SKM-1 (cell line): ENCODE measurements around the gene GHITM.
A peak's percentile ranks its signal among the peaks of the same experiment; 100 is the strongest.
"Not testable (repeated sequence)": the region's sequence is repeated elsewhere in the genome, so short reads cannot be mapped to it uniquely, and the experiment has no call there.

ENCODE experiments used
- DNase-seq: peaks from one replicate; lab custom pipeline; 2025; ENCODE audit not compliant: unreplicated experiment; lab: John Stamatoyannopoulos, UW

Gene GHITM

DNA sequence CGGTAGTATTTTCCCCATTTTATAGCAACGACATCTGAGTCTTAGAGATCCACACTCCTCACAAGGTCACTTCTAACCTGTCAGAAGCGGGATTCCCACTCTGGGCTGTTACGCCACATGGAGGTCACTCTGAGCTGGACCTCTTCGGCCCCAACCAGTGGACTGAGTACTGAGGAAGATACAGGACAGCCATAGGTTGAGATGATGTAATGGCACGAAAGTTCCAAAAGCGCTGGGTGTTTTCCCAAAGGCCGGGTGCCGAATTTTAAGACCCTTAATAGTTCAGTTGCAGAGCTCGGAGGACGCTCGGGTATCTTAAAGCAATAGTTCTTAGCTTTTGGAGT is 699 bp downstream of the GHITM start:
- no peak for DNase-seq

DNA sequence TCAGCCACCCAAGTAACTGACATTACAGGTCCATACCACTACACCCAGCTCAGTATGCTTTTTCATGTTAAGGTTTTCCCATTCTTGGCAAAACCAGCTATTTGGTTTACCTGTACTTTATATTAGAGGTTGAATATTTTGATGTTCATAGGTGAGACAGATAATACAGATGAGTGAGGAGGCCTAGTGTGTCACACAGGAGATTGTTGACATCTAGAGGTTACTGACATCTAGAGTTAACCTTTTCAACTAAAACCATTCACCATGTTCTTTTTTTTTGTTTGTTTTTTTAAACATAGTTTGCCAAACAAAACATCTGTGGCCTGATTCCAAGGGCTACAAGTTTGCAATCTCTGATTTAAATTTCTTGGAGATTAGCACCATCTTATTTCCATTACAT is 8.0 kb downstream of the GHITM start:
- no peak for DNase-seq

DNA sequence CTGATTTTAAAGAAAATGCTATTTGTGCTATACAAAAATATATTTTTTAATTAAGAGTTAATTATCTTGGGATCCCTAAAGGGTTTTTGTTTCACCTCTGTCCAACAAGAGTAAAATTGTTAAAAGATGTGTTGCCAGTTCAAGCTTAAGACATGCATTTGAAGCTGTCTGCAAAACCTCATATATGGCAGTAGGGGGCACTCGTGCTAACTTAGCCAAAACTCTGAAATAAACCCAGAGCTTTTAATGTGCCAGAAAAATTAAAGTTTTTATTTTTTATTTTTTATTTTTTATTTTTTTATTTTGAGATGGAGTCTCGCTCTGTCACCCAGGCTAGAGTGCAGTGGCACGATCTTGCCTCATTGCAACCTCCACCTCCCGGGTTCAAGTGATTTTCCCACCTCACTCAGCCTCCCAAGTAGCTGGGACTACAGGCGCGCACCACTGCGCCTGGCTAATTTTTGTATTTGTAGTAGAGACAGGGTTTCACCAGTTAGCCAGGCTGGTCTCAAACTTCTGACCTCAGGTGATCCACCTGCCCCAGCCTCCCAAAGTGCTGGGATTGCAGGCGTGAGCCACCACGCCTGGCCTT is 8.8 kb downstream of the GHITM start:
- DNase-seq: peak; percentile 3

DNA sequence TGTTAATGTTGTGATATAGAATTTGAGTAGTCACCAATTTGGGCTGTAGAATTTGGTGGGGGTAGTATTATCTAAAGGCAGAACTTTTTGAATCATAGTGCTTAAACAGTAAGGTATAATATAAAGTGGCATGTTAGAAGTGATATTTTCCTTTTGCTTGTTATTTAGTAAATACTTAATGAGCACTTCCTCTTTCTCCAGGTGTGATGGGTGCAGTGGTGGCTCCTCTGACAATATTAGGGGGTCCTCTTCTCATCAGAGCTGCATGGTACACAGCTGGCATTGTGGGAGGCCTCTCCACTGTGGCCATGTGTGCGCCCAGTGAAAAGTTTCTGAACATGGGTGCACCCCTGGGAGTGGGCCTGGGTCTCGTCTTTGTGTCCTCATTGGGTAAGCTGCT is 10.5 kb downstream of the GHITM start:
- no peak for DNase-seq

DNA sequence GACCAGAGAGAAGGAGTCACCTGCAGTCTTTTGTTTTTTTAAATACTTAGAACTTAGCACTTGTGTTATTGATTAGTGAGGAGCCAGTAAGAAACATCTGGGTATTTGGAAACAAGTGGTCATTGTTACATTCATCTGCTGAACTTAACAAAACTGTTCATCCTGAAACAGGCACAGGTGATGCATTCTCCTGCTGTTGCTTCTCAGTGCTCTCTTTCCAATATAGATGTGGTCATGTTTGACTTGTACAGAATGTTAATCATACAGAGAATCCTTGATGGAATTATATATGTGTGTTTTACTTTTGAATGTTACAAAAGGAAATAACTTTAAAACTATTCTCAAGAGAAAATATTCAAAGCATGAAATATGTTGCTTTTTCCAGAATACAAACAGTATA is 13.5 kb downstream of the GHITM start:
- DNase-seq: no peak

DNA sequence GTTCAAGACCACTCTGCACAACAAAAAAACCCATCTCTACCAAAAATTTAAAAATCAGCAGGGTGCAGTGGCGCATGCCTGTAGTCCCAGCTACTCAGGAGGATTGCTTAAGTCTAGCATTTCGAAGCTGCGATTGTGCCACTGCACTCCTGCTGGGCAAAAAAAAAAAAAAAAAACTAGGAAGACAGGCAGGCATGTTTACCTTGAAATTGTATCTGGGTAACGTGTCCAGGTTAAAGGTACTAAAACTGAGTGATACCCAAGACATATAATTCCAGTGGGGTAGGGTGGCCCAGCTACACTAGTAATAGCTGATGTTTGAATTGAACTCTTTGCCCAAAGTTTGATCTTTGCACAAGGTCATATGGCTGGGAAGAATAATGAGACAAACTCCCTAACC is 16.2 kb downstream of the GHITM start:
- DNase-seq: no peak

DNA sequence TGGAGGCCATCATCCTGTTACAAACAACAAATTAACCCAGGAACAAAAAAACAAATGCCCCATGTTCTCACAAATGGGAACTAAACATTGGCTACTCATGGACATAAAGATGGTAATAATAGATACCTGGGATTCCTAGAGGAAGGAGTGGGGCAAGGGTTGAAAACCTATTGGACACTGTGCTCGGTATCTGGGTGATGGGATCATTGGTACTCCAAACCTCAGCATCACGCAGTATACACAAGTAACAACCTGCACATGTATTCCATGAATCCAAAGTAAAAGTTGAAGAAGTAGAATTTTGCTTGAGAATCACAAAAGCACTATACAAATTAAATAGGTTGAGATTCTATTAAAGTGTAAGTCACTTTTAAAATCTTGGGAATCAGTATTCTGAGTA is 16.7 kb downstream of the GHITM start:
- DNase-seq: no peak

DNA sequence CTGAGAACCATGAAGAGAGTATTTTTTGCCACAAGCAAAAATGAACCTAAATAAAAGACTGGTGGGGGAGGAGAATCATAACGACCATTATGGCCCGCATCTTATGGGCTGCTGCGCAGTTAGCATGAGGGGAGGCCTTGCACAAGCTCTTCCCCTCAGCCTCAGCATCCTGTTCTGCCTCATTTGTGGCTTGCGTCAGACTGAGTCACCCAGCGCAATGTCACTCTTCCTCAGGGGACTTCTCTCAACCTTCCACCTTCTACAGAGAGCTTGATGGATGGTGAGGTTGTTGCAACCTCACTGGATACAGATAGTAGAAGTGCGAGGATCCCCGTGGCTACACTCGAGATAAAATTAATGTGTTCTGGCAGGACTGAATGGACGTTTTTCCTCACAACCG is 17.5 kb downstream of the GHITM start:
- DNase-seq: peak; percentile 82

DNA sequence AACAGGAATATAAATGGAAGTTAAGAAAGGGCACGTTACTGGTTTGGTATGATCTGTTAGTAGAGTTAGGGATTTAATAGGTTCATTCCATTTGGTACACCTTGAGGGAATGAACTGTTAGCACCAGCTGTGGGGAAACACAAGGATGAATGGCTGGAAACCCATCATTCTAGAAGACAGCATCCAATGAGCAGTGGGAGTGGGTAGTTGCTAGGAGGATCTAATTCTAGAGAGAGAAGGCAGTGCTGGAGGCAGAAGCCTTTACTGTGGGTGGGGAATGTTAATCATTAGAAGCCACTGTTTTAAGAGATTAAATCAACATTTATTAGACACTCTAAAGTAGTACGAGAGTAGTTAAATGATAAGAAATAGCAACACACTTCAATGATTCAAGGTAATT is 18.8 kb downstream of the GHITM start:
- no peak for DNase-seq

DNA sequence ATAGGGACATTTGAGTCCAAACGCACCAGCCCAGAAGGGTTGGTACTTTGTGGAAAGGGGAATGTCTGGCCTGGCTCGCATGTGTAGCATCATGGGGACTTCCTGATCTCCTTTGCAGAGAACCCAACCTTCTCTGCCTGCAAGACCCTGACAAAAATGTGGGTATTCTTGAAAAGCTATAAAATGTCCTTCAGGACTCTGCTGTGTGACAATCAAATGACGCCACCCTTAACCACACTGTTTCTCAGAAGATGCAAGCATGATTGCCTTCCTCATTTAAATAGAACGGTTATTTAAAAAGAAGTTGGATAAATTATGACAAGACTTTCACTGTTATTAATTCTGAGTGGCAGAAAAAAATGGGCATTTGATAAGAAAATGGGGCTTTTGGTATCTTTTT is 19.2 kb downstream of the GHITM start:
- DNase-seq: no peak

DNA sequence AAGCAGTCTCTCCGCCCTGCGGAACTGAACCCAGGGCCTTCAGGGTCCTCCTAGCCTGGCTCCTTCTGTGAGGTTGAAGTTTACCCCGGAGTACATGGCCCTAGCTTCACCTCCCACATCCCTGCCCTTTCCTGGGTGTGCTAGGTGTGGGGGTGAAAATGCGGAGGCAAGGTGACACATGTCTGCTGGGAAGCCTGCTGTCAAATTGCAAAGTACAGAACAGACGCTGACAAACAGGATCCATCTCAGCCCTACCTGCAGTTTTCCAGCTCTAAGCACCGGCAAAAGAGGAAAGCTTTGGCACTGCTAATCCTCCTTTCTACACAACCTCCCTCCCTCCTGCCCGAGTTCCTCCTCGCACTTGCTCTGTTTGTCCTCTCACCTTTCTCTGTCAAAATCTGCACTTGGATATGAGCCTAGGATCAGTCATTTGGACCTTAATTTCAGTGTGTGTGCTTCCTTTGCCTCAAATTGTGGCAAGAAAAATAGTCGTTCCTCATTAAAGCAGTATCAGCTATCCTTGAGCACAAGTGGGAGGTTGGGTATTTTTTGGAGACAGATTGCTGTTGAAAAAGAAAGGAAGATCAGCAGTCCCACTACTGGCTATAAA is 19.9 kb downstream of the GHITM start:
- no peak for DNase-seq

DNA sequence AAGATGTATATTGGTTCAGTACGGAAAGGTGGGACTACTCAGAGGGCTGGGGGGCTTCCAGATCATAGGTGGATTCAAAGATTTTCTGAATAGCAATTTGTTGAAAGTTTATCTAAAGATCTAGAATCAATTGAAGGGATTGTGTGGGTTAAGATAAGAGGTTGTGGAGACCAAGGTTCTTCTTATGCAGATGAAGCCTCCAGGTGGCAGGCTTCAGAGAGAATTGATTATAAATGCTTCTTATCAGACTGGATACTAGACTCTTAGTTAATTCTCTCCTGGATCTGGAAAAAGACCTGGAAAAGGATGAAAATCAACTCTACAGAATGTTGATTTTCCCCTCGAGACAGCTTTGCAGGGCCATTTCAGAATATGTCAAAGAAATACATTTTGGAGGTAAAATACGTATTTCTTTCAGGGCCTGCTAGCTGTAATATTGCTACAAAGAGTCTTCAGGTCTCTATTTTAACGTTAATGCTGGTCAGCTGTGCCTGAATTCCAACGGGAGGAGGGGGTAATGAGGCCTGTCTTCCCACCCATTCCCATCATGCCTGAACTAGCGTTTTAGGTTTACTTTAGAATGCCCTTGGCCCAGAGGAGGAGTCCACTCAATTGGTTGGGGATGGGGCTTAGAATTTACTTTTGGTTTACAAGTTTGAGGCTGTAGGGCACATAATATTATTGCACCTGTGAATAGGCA is 21.5 kb downstream of the GHITM start:
- no peak for DNase-seq

DNA sequence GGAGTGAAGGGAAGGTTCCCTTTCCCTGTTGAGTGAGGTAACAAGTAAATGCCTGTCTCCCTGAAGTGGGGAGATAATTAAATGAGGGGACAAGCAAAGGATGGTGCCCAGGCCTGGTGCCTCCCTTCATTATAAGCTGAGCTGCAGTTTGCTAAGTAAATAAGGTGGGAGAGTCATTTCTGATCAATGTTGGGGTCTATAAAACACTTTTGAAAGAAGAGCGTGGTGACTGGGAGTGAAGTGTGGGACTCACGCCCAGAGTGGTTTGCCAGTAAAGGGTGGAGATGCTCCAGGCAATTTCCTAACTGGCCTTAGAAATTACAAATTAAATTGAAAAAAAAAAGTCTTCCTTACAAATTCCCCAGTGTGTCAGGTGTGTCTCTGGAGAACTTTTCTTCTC is 24.7 kb downstream of the GHITM start:
- DNase-seq: no peak

DNA sequence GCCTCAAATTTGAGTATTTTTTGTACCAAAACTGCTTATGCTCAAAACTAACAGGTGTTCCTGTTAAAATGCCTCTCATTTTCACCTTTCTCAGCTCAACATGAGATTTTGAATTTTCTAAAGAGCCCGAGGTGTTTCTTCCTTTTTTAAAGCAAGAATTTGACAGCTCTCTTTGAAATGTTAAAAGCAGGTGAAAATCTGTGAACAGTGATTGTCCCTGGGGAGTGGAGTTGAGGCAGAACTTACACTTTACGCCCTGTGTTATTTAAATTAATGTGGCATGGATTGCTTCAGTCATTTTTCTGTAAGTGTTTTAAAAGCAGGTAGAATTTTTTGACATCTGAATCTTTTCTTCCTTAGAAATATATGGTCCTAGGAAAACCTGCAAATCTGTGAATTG is 25.1 kb downstream of the GHITM start:
- DNase-seq: no peak

DNA sequence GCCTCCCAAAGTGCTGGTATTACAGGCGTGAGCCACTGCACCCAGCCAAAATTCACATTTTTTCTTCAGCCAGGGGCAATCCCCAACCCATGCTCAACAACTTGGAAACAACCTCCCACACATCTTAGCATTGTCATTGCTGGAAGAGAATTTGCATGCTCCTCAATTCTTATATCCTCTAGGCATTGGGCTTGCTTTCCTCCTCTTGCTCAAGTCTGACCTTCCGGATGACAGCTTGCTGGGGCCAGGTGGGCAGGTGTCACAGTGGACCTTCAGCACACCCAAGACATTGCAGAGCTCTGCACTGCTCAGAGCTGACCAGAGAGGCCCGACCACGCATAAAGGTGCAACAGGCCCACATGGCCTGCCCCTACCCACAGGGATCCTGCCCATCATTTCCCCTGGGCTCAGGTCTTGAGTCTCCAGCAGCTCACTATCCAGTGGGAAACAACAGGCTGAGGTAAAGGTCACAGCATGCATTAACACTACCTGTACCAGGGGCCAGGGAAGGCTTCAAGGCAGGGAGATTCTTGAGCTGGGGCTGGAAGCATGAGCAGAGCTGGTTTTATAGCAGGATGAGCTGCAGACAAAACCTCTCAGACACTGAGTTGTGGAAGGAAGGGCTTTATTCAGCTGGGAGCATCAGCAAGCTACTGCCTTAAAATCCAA is 27.4 kb downstream of the GHITM start:
- no peak for DNase-seq

DNA sequence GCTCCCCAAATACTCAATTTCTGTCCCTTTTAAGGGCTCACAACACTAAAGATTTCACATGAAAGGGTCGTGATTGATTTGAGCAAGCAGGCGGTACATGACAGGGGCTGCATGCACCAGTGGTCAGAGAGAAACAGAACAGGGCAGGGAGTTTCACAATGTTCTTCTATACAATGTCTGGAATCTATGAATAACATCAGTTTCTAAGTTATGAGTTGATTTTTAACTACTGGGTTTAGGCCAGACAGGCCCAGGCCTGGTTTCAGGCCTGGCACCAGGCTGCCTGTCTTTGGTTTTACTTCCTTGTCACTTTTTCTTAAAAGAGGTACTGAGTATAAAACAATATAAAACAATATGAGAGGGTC is 28.0 kb downstream of the GHITM start:
- DNase-seq: not testable (repeated sequence)

DNA sequence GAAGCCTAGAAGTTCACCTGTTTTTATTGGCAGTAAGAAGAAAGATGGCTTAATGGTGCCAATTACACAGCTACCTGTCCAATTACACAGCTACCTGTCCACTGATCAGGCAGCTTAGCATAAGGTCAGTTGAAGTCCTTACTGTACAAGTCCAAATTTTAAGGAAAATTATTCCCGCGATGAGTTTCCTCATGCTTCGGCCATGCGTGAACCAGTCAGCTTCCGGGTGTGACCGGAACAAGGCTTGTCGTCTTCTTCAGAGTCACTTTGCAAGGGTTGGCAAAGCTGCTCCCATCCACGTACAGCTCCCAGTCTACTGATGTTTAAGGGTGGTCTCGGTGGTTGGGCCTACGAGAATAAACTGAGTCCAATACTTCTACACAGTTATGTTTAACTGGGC is 29.1 kb downstream of the GHITM start:
- not testable (repeated sequence) for DNase-seq

DNA sequence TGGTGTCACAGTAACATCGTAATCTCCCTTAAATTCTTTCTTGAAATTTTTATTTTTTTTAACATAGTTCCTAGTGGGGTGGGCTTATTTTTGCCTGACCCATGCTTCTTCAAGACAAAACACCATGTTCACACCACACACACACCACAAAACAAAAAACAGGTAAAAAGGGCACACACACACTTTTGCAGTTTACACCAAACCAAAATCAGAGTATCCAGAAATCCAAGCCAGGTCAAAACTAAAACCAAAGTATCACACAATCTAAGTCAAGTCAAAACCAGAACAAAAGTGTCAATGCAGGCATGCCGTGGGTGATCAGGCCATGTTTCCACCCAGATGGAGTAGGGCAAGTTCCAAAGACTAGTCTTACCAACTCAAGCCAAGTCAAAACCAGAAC is 31.9 kb downstream of the GHITM start:
- not testable (repeated sequence) for DNase-seq

DNA sequence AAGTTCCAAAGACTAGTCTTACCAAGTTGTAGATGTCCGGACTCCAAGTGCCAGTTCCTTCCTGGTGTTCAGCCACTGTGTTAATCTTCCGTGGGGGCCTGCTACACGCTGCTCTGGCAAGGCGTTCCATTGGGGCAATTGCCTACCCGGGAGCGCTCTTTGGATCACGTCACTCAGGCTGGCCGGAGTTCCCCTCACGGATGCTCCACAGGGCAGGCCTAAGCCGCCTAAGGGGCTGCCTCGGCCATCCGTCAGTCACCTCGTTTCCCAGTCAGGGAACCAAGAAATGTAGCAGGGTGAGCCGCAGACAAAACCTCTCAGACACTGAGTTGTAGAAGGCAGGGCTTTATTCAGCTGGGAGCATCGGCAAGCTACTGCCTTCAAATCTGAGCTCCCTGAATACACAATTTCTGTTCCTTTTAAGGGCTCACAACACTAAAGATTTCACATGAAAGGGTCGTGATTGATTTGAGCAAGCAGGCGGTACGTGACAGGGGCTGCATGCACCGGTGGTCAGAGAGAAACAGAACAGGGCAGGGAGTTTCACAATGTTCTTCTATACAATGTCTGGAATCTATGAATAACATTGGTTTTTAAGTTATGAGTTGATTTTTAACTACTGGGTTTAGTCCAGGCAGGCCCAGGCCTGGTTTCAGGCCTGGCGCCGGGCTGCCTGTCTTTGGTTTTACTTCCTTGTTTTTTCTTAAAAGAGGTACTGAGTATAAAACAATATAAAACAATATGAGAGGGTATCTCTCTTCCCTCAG is 32.6 kb downstream of the GHITM start:
- not testable (repeated sequence) for DNase-seq

DNA sequence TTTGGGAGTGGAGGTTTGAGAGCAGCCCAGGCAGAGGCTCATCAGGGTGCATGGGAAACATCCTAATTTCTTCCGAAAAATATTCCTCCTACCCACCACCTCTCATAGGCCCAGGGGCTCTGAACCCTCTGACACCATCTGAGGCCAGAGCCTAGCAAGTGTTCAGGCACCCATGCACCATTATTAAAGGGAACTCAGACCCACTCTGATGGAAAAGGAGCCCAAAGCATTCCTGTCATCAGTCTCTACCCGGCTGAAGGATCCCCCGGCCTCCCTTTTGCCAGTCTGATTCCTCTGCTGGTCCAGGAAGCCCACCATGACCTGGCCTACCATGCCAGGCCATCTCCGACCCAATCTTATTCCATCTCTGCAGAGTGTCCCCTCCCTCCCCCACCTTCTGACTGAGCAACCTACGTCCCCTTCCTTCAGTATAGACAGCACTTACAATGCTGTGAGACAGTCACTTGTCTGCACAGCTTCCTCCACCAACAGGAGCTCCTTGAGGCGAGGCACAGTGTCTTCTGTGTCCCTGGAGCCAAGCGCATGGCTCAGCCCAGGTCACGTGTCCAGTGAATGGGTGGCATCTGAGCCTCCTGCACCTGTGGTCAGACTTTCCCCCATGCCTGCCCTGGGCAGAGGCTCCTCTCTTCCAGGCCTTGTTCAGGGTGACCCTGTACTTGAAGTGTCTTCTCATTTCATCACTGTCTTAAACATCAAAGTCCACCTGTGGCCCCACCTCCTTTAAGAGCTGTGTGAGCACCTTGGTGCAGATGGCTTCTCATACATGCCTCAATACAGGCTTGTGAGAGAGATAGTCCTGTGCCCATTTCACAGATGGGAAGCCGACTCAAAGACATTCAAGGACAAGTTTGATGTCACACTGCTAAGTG is 33.4 kb downstream of the GHITM start:
- no peak for DNase-seq

DNA sequence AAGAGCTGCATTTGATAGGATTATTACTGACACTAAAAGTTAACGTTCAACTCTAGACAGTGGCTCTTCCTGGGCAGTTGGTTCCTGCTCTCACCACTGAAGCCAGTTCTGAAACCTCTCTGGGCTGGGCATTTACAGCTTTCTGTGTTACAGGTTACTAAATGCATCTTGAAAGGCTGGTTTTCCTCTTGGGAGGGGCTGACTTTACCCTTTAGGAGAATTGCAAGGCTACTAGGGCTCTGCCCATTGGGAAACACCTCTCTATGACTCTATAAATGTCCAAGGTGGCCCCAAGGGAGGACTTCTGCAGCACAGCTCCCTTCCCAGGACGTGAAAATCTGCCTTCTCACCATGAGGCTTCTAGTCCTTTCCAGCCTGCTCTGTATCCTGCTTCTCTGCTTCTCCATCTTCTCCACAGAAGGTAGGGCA is 34.2 kb downstream of the GHITM start, which contains the start of gene GPR15LG:
GPR15LG (plus strand) TSS at position 301 of the 429 bp plus-strand sequence; CDS start at position 352, 51 bp downstream.
- DNase-seq: no peak
